GM12864 (cell line): ENCODE results near the gene MED22.
"Not testable (repeated sequence)": the region's sequence is repeated elsewhere in the genome, so short reads cannot be mapped to it uniquely, and the experiment has no call there.

ENCODE experiments used
- DNase-seq: peaks from one replicate; pipeline ENCODE4 v3.0.0-alpha.2; 2011; ENCODE audit warnings: low read depth
- H3K4me3 ChIP-seq: 2 replicates; pipeline ENCODE4 v1.5.1; 2011; ENCODE audit warnings: mild to moderate bottlenecking, low read depth, low read length, control low read depth
- TF ChIP-seq, protein P1 (sequence below): IDR thresholded peaks from 2 replicates; pipeline ENCODE4 v1.5.1; 2011; ENCODE audit warnings: low read depth, mild to moderate bottlenecking, moderate library complexity, low read length, control low read depth, inconsistent platforms; ENCODE audit errors: missing control alignments

The MED22 gene

DNA sequence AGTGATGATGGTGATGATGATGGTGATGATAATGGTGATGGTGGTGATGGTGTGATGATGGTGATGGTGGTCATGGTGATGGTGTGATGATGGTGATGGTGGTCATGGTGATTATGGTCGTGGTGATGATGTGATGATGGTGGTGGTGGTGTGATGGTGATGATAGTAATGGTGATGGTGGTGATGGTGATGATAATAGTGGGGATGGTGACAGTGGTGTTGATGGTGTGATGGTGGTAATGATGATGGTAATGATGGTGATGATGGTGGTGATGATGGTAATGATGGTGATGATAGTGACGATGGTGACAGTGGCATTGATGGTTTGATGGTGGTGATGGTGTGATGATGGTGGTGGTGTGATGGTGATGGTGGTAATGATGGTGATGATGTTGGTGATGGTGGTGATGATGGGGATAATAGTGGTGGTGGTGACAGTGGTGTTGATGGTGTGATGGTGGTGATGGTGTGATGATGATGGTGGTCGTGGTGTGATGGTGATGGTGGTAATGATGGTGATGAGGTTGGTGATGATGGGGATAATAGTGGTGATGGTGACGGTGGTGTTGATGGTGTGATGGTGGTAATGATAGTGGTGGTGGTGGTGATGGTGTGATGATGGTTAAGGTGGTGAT lies 34.7 kb upstream of the MED22 start:
- no peak for DNase-seq
- TF ChIP-seq, protein P1, sequence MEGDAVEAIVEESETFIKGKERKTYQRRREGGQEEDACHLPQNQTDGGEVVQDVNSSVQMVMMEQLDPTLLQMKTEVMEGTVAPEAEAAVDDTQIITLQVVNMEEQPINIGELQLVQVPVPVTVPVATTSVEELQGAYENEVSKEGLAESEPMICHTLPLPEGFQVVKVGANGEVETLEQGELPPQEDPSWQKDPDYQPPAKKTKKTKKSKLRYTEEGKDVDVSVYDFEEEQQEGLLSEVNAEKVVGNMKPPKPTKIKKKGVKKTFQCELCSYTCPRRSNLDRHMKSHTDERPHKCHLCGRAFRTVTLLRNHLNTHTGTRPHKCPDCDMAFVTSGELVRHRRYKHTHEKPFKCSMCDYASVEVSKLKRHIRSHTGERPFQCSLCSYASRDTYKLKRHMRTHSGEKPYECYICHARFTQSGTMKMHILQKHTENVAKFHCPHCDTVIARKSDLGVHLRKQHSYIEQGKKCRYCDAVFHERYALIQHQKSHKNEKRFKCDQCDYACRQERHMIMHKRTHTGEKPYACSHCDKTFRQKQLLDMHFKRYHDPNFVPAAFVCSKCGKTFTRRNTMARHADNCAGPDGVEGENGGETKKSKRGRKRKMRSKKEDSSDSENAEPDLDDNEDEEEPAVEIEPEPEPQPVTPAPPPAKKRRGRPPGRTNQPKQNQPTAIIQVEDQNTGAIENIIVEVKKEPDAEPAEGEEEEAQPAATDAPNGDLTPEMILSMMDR, result no peak

GRCh38 chr9:133380734-133381133 lies 32.8 kb upstream of the MED22 start:
- H3K4me3 ChIP-seq, result no peak overlapping the region
- TF ChIP-seq, protein P1, result no peak

More for the DNA sequence above, 34.7 kb upstream of the MED22 start:
- H3K4me3 ChIP-seq, result no peak overlapping the region

GRCh38 chr9:133379153-133380086 lies 31.5 kb upstream of the MED22 start:
- DNase-seq, result no peak
- TF ChIP-seq, protein P1, result no peak
- no peak overlapping the region for H3K4me3 ChIP-seq

More at GRCh38 chr9:133380734-133381133, 32.8 kb upstream of the MED22 start:
- DNase-seq, result no peak

DNA sequence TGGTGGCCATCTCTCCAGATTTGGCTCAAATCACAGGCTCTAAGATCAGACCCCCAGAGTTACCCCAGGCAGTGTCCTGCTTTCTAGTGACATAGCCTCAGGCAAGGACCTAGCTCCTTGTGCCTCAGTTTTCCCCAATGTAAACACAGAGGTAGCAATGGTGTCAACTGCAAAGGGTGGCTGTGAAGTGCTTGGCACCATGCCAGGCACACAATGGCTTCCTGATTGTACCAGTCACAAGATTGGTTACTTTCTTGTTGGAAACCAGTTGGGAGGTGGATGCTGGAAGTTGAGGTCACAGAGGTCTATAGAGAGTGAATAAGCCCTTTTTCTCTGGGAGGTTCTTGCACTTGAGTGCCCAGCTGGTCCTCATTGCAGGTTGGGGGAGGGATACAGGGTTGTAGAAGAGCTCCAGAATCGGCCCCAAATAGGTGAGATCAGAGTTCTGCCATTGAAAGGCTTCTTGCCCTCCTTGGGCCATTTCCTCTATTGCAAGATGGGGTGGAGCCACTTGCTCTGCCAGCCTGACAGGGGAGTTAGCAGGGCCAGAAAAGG lies 30.6 kb upstream of the MED22 start:
- TF ChIP-seq, protein P1, result no peak
- DNase-seq, result no peak
- H3K4me3 ChIP-seq, result no peak overlapping the region

- TF ChIP-seq, protein P1, result no peak
- DNase-seq, result no peak
These were observed 29.8 kb upstream of the MED22 start for GRCh38 chr9:133377721-133378216.

GRCh38 chr9:133377280-133377679 lies 29.3 kb upstream of the MED22 start:
- H3K4me3 ChIP-seq, DNase-seq: not testable (repeated sequence)

More at GRCh38 chr9:133377721-133378216, 29.8 kb upstream of the MED22 start:
- no peak overlapping the region for H3K4me3 ChIP-seq
